ENCODE data around the gene SEC22B.
A peak's percentile ranks its signal among the peaks of the same experiment; 100 is the strongest.
"Not testable (repeated sequence)": the region's sequence is repeated elsewhere in the genome, so short reads cannot be mapped to it uniquely, and the experiment has no call there.

Gene SEC22B

GRCh38 chr1:120145806-120146205 lies 30.5 kb downstream of the SEC22B start:
- DNase-seq, result not testable (repeated sequence)

- not testable (repeated sequence) for DNase-seq
These were observed 31.7 kb downstream of the SEC22B start for GRCh38 chr1:120144626-120145025.

GRCh38 chr1:120144169-120144568 lies 32.2 kb downstream of the SEC22B start:
- DNase-seq, result not testable (repeated sequence)

GRCh38 chr1:120143334-120143733 lies 33.0 kb downstream of the SEC22B start:
- DNase-seq, result not testable (repeated sequence)

- peak in 6 of 56 donors; percentile 0 to 19 (median 10) for DNase-seq
These were observed 33.6 kb downstream of the SEC22B start for GRCh38 chr1:120142512-120143263.

GRCh38 chr1:120141865-120142264 lies 34.5 kb downstream of the SEC22B start:
- DNase-seq, result not testable (repeated sequence)

- DNase-seq, result not testable (repeated sequence)
These were observed 35.6 kb downstream of the SEC22B start for GRCh38 chr1:120140656-120141265.

- not testable (repeated sequence) for DNase-seq
These were observed 40.2 kb downstream of the SEC22B start for GRCh38 chr1:120136086-120136485.

- DNase-seq, result not testable (repeated sequence)
These were observed 42.4 kb downstream of the SEC22B start for GRCh38 chr1:120133928-120134325.

- DNase-seq, result no peak
These were observed 42.9 kb downstream of the SEC22B start for GRCh38 chr1:120133228-120133927.

- DNase-seq, result not testable (repeated sequence)
These were observed 43.9 kb downstream of the SEC22B start for GRCh38 chr1:120132406-120132763.

- peak in 14 of 56 donors; percentile 0 to 29 (median 12) for DNase-seq
These were observed 44.5 kb downstream of the SEC22B start for GRCh38 chr1:120131611-120132405.

- not testable (repeated sequence) for DNase-seq
These were observed 48.4 kb downstream of the SEC22B start for GRCh38 chr1:120127921-120128320.

GRCh38 chr1:120126216-120126615 lies 50.1 kb downstream of the SEC22B start:
- DNase-seq, result not testable (repeated sequence)

GRCh38 chr1:120124628-120125027 lies 51.7 kb downstream of the SEC22B start:
- DNase-seq, result not testable (repeated sequence)

GRCh38 chr1:120123813-120124510 lies 52.4 kb downstream of the SEC22B start:
- not testable (repeated sequence) for DNase-seq

GRCh38 chr1:120122262-120122893 lies 53.9 kb downstream of the SEC22B start:
- not testable (repeated sequence) for DNase-seq

GRCh38 chr1:120121830-120122229 lies 54.5 kb downstream of the SEC22B start:
- DNase-seq, result not testable (repeated sequence)

GRCh38 chr1:120120525-120120924 lies 55.8 kb downstream of the SEC22B start:
- DNase-seq, result not testable (repeated sequence)
